Measurements from ENCODE around the gene PCDH12. TPM values are rescaled to one million over a fixed set of nuclear protein-coding genes. Genes with fewer than 3 reads are reported as not detected.

PCDH12 gene
- total RNA-seq, 1 experiment from 2014 or later = not detected

DNA sequence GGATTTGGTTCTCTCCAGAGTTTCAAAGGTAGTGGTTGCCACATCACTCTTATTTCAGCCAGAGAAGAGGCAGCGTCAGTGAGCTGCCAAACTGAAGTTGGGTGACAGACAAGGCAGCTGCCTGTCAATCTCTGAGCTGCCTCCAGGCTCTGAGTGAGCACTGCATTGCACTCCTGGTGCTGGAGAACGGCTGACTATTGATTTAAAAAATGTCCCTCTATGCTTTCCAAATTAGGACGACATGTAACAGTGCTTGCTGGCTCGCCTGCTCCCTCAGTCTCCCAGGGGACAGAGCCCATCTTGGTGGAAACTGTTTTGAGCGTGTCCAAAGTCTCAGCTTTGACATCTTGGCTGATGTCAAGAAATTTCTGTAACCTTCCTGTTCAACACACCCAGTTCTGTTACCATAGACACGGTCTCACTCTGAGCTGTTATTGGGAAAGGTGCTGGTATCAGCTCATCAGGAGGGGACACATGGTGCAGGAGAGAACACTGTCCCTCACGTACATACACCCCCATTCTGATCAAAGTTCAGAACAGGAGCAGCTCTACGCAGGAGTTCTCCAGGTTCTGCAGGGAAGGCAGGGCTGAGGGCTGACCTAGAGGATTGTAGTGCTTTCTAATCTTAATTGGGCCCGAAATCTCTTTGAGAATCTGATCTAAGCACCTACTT is 15.7 kb downstream of the PCDH12 start:
- no CpG with 5 or more reads among the region's 9 CpGs for WGBS (ENCODE audit: extremely low coverage, insufficient read length, low lambda C conversion rate)

More for the DNA sequence above, 15.7 kb downstream of the PCDH12 start:
- Histone ChIP-seq H3K27ac (ENCODE audit: insufficient read length, low read depth, low read length) (no peak overlapping the region), H3K4me2 (ENCODE audit: insufficient read depth, insufficient read length, low read length) (no peak overlapping the region), H2BK12ac (ENCODE audit: insufficient read length, low read depth, low read length) (no peak overlapping the region), H3K14ac (ENCODE audit: insufficient read depth, low read length) (no peak overlapping the region), H4K8ac (replicated peaks; ENCODE audit: insufficient read length, low read depth, low read length) (no peak overlapping the region), H3K9me3 (ENCODE audit: control insufficient read depth, low read depth, low read length) (no peaks in the 10 kb centered on the region), H3T11ph (ENCODE audit: low read length) (no peak overlapping the region), H4K5ac (ENCODE audit: insufficient read length, low read depth, low read length) (no peak overlapping the region), H3K23me2 (ENCODE audit: insufficient read length, low read depth, low read length, poor library complexity, severe bottlenecking) (no peaks in the 10 kb centered on the region), H2BK120ac (ENCODE audit: low read depth, low read length, poor library complexity, severe bottlenecking) (no peak overlapping the region), H2AK5ac (ENCODE audit: insufficient read length, low read length) (no peak overlapping the region), H3K18ac (ENCODE audit: insufficient read length, low read depth, low read length) (no peak overlapping the region), H3K56ac (ENCODE audit: insufficient read length, low read depth, low read length) (no peak overlapping the region), H3K23ac (ENCODE audit: insufficient read length, low read depth, low read length) (no peak overlapping the region), H3K4ac (ENCODE audit: low read depth, low read length) (no peak overlapping the region), H2BK15ac (ENCODE audit: low read depth, low read length) (no peak overlapping the region), H2BK5ac (ENCODE audit: insufficient read length, low read length) (no peak overlapping the region), H4K91ac (ENCODE audit: insufficient read length, low read depth, low read length) (no peak overlapping the region), H4K20me1 (ENCODE audit: control insufficient read depth, insufficient read depth, insufficient read length) (peaks cover 2% of the 10 kb centered on the region), H3K9ac (ENCODE audit: extremely low read depth, insufficient read length, low read length) (no peak overlapping the region), H3K4me1 (ENCODE audit: insufficient read depth, low read length) (no peaks in the 10 kb centered on the region), H3K79me2 (ENCODE audit: insufficient read depth, low read length) (no peaks in the 10 kb centered on the region), H3K79me1 (ENCODE audit: insufficient read depth, low read depth, low read length, poor library complexity, severe bottlenecking) (no peaks in the 10 kb centered on the region), H2BK20ac (ENCODE audit: low read depth, low read length, poor library complexity, severe bottlenecking) (no peak overlapping the region), H3K27me3 (ENCODE audit: insufficient read depth, low read length) (no peaks in the 10 kb centered on the region), H2AFZ (ENCODE audit: low read length) (no peak overlapping the region)
- no peaks in the 10 kb centered on the region for H3K9me3 Mint-ChIP-seq
- TF ChIP-seq, protein P1, sequence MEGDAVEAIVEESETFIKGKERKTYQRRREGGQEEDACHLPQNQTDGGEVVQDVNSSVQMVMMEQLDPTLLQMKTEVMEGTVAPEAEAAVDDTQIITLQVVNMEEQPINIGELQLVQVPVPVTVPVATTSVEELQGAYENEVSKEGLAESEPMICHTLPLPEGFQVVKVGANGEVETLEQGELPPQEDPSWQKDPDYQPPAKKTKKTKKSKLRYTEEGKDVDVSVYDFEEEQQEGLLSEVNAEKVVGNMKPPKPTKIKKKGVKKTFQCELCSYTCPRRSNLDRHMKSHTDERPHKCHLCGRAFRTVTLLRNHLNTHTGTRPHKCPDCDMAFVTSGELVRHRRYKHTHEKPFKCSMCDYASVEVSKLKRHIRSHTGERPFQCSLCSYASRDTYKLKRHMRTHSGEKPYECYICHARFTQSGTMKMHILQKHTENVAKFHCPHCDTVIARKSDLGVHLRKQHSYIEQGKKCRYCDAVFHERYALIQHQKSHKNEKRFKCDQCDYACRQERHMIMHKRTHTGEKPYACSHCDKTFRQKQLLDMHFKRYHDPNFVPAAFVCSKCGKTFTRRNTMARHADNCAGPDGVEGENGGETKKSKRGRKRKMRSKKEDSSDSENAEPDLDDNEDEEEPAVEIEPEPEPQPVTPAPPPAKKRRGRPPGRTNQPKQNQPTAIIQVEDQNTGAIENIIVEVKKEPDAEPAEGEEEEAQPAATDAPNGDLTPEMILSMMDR (conservative IDR thresholded peaks at IDR 0.05) = no peak
- no peak overlapping the region for H3K4me3 Mint-ChIP-seq
- peaks cover 0 to 23% (median 17%) of the 10 kb centered on the region in 3 experiments; a peak in 6 of 7 replicates for H3K36me3 Mint-ChIP-seq (ENCODE audit: insufficient read depth in 1 of 3, low read depth in 3 of 3)
- no peak for DNase-seq
- H3K4me1 Mint-ChIP-seq = peaks cover 15 to 17% of the 10 kb centered on the region in 2 experiments
- peaks cover 10% of the 10 kb centered on the region for H3K27me3 Mint-ChIP-seq (ENCODE audit: low read depth)
- H3K27ac Mint-ChIP-seq = no peak overlapping the region
